Gastroesophageal sphincter (tissue), 4 donors: ENCODE data around the gene ABTB2. TPM values are rescaled to one million over a fixed set of nuclear protein-coding genes. Genes with fewer than 3 reads are reported as not detected.

Experiments
- ATAC-seq: fragments of 150-250 bp; one replicate; pipeline ENCODE4 v1.9.1; 2016; ENCODE audit warnings: mild to moderate bottlenecking, moderate library complexity
- H3K27ac ChIP-seq, 4 donors: fragments of 200-600 bp; sonication (generic) in 3 of 4; 1 replicate in 3 of 4; 2 replicates in 1 of 4; pipeline ENCODE4 v1.5.1; 2016 to 2019
- H3K27me3 ChIP-seq: fragments of 200-600 bp; sonication (generic); one replicate; pipeline ENCODE4 v1.5.1; 2019
- H3K36me3 ChIP-seq, 2 donors: fragments of 200-600 bp; sonication (generic); one replicate each; pipeline ENCODE4 v1.5.1; 2019; ENCODE audit warnings: control low read depth in 1 of 2
- H3K4me1 ChIP-seq, 3 donors: fragments of 200-600 bp; sonication (generic); 1 replicate in 2 of 3; 2 replicates in 1 of 3; pipeline ENCODE4 v1.5.1; 2016 to 2019; ENCODE audit warnings: control low read depth in 2 of 3
- H3K4me3 ChIP-seq, 2 donors: fragments of 200-600 bp; sonication (generic); one replicate each; pipeline ENCODE4 v1.5.1; 2019; ENCODE audit warnings: mild to moderate bottlenecking in 1 of 2, moderate library complexity in 1 of 2
- H3K9me3 ChIP-seq, 3 donors: fragments of 200-600 bp; sonication (generic); one replicate each; pipeline ENCODE4 v1.5.1; 2017 to 2019; ENCODE audit warnings: control low read depth in 2 of 3
- EP300 ChIP-seq: sonication (generic); formaldehyde crosslinking; IDR thresholded peaks from one replicate; pipeline ENCODE4 v1.6.1; 2017; ENCODE audit warnings: antibody characterized with exemption, mild to moderate bottlenecking
- POLR2A ChIP-seq, 2 donors: fragments of 450-650 bp; IDR thresholded peaks; one replicate each; pipeline ENCODE4 v1.6.1; 2017; ENCODE audit warnings: antibody characterized with exemption in 2 of 2, mild to moderate bottlenecking in 2 of 2, moderate library complexity in 1 of 2
- POLR2AphosphoS5 ChIP-seq: sonication (generic); formaldehyde crosslinking; IDR thresholded peaks from one replicate; pipeline ENCODE4 v1.6.1; 2017; ENCODE audit warnings: antibody characterized with exemption
- WGBS, 2 donors: methylation state at CpG; one replicate each; pipeline ENCODE4 v1.1.5; 2018; ENCODE audit warnings: low coverage in 1 of 2; 5-methylcytosine and 5-hydroxymethylcytosine counted together
- total RNA-seq, 4 donors: library from RNA; depleted of rRNA; stranded (reverse); fragments of >200 nt; gene quantifications; one replicate each; pipeline ENCODE4 v1.1.0, GENCODE V29; 2016
- TF ChIP-seq, protein P1 (sequence below), 4 experiments: fragments of 200-600 bp in 2 of 4; fragments of 450-650 bp in 2 of 4; sonication (generic) in 1 of 4; IDR thresholded peaks; one replicate each; pipeline ENCODE4 v1.5.1; 2017 to 2019; ENCODE audit warnings: antibody characterized with exemption in 4 of 4, mild to moderate bottlenecking in 2 of 4, moderate library complexity in 2 of 4

Gene ABTB2
- total RNA-seq, 4 donors from 2014 or later = 4.1 to 11.0 (median 7.5) TPM

DNA sequence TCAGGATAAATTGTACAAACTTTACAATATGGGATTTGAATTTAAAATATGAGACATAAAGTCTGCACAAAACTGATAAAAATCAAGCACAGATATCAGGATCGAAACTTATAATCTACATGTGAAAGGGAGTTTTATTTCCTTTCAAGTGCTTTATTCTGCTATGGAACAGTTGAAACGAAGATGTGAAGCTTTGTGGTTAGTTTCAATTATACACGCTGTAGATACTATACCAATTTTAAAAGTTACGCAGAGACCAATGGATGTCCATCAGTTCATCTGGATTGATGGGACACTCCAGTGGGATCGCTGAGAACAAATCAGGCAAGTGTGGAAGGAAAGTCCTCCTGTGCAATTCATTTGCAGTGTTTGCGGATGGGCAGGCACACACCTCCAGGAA, 46.5 kb upstream of the ABTB2 start:
- TF ChIP-seq, protein P1, sequence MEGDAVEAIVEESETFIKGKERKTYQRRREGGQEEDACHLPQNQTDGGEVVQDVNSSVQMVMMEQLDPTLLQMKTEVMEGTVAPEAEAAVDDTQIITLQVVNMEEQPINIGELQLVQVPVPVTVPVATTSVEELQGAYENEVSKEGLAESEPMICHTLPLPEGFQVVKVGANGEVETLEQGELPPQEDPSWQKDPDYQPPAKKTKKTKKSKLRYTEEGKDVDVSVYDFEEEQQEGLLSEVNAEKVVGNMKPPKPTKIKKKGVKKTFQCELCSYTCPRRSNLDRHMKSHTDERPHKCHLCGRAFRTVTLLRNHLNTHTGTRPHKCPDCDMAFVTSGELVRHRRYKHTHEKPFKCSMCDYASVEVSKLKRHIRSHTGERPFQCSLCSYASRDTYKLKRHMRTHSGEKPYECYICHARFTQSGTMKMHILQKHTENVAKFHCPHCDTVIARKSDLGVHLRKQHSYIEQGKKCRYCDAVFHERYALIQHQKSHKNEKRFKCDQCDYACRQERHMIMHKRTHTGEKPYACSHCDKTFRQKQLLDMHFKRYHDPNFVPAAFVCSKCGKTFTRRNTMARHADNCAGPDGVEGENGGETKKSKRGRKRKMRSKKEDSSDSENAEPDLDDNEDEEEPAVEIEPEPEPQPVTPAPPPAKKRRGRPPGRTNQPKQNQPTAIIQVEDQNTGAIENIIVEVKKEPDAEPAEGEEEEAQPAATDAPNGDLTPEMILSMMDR (IDR thresholded peaks at IDR 0.05) = no peak
- TF ChIP-seq POLR2A (IDR thresholded peaks at IDR 0.05) (no peak), POLR2AphosphoS5 (no peak), EP300 (no peak)
- no peak overlapping the region for H3K27ac ChIP-seq
- peaks cover 11% of the 10 kb centered on the region for H3K27me3 ChIP-seq
- H3K36me3 ChIP-seq = no peaks in the 10 kb centered on the region
- no peak overlapping the region for H3K4me3 ChIP-seq
- H3K4me1 ChIP-seq = no peaks in the 10 kb centered on the region
- WGBS, 2 donors = 87 to 94% methylated on average over 5 to 6 of the region's 6 CpGs
- ATAC-seq = no peak
- H3K9me3 ChIP-seq = no peaks in the 10 kb centered on the region

DNA sequence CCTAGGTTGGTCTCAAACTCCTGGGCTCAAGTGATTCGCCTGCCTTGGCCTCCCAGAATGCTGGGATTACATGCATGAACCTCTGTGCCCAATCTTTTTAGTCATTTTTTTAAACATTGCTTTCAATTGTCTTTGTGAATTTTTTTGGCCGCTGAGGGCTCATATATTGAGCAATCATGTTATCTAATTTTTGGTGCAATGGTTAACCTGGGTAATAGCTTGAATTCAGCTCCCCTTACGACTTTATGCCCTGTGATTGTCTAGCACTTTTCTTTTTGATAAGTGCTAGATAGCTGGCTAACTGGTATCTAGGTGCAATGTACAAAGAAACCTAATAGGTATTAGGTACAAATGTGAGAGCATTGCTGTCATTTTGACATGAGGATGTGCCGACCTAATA, 45.6 kb upstream of the ABTB2 start:
- peaks cover 11% of the 10 kb centered on the region for H3K27me3 ChIP-seq
- H3K4me1 ChIP-seq = no peaks in the 10 kb centered on the region
- no peak for ATAC-seq
- H3K27ac ChIP-seq = no peak overlapping the region
- TF ChIP-seq, protein P1 (IDR thresholded peaks at IDR 0.05) = no peak
- TF ChIP-seq POLR2A (IDR thresholded peaks at IDR 0.05) (no peak), EP300 (no peak), POLR2AphosphoS5 (no peak)
- no peaks in the 10 kb centered on the region for H3K36me3 ChIP-seq
- 72 to 86% methylated on average over 4 of the region's 4 CpGs for WGBS, 2 donors
- H3K4me3 ChIP-seq = no peak overlapping the region
- H3K9me3 ChIP-seq = no peaks in the 10 kb centered on the region

DNA sequence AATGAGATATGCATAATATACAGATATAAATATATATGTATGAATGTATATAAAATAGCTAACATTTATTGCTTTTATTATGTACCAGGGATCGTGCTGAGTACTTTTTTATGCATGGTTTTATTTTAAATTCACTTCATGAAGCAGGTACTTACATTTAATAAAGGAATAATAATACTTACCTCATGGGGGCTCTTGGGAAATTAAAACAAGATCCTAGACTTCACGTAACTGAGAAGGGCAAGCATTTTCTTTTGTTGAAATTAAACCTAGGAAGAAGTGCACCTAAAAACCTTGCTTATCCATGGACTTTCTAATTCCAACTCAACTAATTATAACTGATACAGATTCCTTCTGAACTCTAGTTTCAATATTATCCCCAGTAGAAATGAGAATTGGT, 40.0 kb upstream of the ABTB2 start:
- Histone ChIP-seq H3K27me3 (no peaks in the 10 kb centered on the region), H3K4me1 (peaks cover 0 to 5% (median 0%) of the 10 kb centered on the region in 3 donors), H3K4me3 (no peak overlapping the region), H3K36me3 (no peaks in the 10 kb centered on the region), H3K27ac (no peak overlapping the region), H3K9me3 (peaks cover 0 to 7% (median 0%) of the 10 kb centered on the region in 3 donors)
- TF ChIP-seq, protein P1 (IDR thresholded peaks at IDR 0.05) = no peak
- TF ChIP-seq POLR2A (IDR thresholded peaks at IDR 0.05) (no peak), EP300 (no peak), POLR2AphosphoS5 (no peak)
- 64 to 80% methylated on average over 2 of the region's 2 CpGs for WGBS, 2 donors
- ATAC-seq = no peak

- H3K27ac ChIP-seq = no peak overlapping the region
- no peak overlapping the region for H3K4me3 ChIP-seq
- H3K4me1 ChIP-seq = peaks cover 0 to 5% (median 0%) of the 10 kb centered on the region in 3 donors
- 65 to 83% methylated on average over 1 of the region's 1 CpG for WGBS, 2 donors
- no peaks in the 10 kb centered on the region for H3K27me3 ChIP-seq
- no peak for ATAC-seq
- peaks cover 0 to 9% (median 0%) of the 10 kb centered on the region in 3 donors for H3K9me3 ChIP-seq
- no peak for TF ChIP-seq EP300
- TF ChIP-seq POLR2AphosphoS5 = no peak
- TF ChIP-seq, protein P1 (IDR thresholded peaks at IDR 0.05) = no peak
- TF ChIP-seq POLR2A (IDR thresholded peaks at IDR 0.05) = no peak
- H3K36me3 ChIP-seq = no peaks in the 10 kb centered on the region
These were observed 39.3 kb upstream of the ABTB2 start for GRCh38 chr11:34397120-34397519.

DNA sequence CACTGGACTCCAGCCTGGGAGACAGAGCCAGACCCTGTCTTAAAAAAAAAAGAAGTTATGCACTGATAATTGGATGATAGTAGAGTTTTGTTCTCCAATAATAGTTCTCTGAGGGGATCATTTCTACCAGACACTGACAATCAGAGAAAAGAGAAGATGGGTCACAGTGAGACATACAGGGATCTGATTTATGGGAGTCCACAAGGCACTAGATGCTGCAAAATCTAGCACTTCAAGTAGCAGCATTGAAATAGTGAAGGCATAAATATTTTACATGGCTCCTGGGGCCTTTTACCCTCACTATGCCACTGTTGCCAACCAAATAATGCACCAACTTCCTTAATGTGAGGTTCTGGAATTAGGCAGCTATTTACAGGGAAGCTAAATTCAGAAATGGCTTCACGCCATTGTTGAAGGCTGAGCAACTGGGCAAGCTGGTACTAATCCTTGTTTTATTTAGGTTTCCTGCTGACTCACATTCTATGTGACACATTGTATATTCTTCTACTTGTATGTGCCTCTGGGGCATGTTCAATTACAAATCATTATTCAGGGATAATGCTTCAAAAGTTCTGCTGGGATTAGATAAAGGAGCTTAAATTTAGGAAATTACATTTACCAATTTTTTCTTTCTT, 38.2 kb upstream of the ABTB2 start:
- WGBS, 2 donors = 23 to 33% methylated on average over 1 of the region's 1 CpG
- H3K27me3 ChIP-seq = no peaks in the 10 kb centered on the region
- H3K4me3 ChIP-seq = no peak overlapping the region
- no peak for TF ChIP-seq EP300
- TF ChIP-seq POLR2AphosphoS5 = no peak
- TF ChIP-seq POLR2A (IDR thresholded peaks at IDR 0.05) = no peak
- TF ChIP-seq, protein P1 (IDR thresholded peaks at IDR 0.05) = no peak
- no peak for ATAC-seq
- H3K27ac ChIP-seq = no peak overlapping the region
- no peaks in the 10 kb centered on the region for H3K36me3 ChIP-seq
- H3K9me3 ChIP-seq = peaks cover 0 to 9% (median 0%) of the 10 kb centered on the region in 3 donors
- peaks cover 0 to 5% (median 0%) of the 10 kb centered on the region in 3 donors for H3K4me1 ChIP-seq
